Cardiac fibroblast (primary cell): ENCODE measurements around the gene SMURF1.

Experiments used
- DNase-seq, 2 donors: peaks; one replicate each; pipeline versions ENCODE4 v3.0.0 to v3.0.0-alpha.2; 2010; ENCODE audit warnings: low read depth in 2 of 2
- H3K4me3 ChIP-seq, 2 donors: replicated peaks in 1 of 2; 1 replicate in 1 of 2; 2 replicates in 1 of 2; pipeline ENCODE4 v1.5.1; 2011; ENCODE audit warnings: low read depth in 2 of 2, low read length in 2 of 2, mild to moderate bottlenecking in 2 of 2, moderate library complexity in 1 of 2
- TF ChIP-seq, protein P1 (sequence below): IDR thresholded peaks from one replicate; pipeline ENCODE4 v1.5.1; 2011; ENCODE audit warnings: low read depth, mild to moderate bottlenecking, low read length, inconsistent platforms

The SMURF1 gene

DNA sequence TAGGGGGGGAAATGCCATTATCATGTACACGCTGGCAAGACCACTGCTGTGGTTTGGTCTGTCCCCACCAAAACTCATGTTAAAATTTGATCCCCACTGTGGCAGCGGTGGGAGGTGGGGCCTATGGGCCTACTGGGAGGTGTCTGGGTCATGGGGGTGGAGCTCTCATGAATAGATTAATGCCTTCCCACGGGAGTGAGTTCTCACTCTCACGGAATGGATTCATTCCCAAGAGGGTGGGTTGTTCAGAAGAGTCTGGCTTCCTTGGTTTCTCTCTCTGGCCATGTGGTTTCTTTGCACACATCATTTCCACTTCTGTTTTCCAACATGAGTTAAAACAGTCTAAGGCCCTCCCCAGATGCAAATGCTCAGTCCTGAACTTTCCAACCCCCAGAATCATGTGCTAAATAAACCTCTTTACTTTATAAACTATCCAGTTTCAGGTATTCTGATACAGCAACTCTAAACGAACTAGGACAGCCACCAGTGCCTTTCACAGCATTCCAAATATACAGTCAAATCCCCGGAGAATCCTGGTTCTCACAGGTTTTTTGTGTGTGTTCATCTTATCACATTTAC, 44.3 kb downstream of the SMURF1 start:
- TF ChIP-seq, protein P1, sequence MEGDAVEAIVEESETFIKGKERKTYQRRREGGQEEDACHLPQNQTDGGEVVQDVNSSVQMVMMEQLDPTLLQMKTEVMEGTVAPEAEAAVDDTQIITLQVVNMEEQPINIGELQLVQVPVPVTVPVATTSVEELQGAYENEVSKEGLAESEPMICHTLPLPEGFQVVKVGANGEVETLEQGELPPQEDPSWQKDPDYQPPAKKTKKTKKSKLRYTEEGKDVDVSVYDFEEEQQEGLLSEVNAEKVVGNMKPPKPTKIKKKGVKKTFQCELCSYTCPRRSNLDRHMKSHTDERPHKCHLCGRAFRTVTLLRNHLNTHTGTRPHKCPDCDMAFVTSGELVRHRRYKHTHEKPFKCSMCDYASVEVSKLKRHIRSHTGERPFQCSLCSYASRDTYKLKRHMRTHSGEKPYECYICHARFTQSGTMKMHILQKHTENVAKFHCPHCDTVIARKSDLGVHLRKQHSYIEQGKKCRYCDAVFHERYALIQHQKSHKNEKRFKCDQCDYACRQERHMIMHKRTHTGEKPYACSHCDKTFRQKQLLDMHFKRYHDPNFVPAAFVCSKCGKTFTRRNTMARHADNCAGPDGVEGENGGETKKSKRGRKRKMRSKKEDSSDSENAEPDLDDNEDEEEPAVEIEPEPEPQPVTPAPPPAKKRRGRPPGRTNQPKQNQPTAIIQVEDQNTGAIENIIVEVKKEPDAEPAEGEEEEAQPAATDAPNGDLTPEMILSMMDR = no peak
- DNase-seq = peak; percentile 41 to 95
- no peak overlapping the region for H3K4me3 ChIP-seq

DNA sequence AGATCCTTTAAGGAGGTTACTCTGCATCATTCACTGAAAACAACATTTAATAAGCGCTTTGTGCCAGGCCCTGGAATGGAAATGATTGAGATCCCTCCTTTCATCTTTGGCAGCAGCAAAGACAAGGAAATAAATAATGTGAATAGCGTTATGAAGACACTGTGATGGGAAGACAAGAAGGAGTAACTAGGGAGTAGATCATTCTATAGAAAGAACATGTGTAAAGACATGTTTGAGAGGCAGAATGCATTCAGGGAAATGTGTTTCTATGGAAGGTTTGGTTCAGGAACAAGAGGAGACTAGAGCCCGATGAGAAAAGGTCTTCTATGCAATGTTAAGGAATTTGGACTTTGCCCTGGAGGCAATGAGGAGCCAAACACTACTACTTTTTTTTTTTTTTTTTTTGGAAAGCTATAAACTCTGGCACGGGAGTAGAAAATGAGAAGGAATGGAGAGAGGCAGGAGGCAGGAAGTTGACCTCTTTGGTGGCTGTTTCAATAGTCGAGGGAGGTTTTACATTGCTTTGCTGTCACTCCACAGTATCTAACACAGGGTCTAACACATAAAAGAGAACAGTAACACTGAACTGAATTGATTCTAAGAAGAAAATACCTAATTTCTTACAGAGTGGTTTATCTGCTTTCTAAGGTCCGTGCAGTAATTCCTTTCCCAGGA, 44.9 kb downstream of the SMURF1 start:
- no peak overlapping the region for H3K4me3 ChIP-seq
- TF ChIP-seq, protein P1 = no peak
- DNase-seq = peak; percentile 69 to 76

DNA sequence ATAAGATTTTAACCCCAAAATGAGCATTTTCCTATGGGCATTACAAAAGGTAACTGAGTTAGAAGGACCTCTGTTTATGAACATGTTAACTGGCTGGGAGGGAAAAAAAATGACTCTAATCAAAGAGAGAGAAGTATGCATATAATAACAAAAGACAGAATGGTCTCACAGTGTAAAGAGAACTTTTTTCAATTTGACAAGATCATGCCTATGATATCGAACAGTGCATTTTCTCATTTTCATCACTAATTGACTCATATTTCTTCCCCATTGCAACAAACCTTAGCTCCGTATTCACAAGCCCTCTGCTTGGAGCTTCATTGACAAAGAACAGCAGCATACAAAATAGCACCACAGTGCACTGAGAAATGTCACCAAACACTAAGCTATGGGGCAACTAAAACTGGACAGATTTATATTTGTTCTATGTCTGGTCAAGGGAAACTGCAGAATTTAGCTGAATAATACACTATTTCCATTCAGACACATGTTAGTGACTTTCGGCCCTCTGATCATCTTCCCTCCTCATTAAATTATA, 45.6 kb downstream of the SMURF1 start:
- TF ChIP-seq, protein P1 = no peak
- DNase-seq = no peak
- no peak overlapping the region for H3K4me3 ChIP-seq

DNA sequence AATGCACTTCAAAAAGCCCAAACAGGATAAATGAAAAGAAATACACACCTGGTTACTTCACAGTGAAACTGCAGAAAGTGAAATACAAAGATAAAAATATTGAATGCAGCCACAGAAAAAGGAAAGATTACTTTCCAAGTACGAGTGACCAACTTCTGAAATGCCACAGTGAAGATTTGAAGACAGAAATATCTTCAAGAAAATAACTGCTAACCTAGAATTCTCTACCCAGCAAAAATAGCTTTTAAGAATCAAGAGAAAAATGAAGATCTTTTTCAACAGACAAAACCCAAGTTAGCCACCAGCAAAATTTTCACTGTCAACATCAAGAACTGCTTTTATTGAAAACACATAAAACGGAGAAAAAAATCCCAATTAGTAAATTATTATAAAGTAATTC, 46.2 kb downstream of the SMURF1 start:
- TF ChIP-seq, protein P1 = no peak
- no peak overlapping the region for H3K4me3 ChIP-seq
- no peak for DNase-seq

DNA sequence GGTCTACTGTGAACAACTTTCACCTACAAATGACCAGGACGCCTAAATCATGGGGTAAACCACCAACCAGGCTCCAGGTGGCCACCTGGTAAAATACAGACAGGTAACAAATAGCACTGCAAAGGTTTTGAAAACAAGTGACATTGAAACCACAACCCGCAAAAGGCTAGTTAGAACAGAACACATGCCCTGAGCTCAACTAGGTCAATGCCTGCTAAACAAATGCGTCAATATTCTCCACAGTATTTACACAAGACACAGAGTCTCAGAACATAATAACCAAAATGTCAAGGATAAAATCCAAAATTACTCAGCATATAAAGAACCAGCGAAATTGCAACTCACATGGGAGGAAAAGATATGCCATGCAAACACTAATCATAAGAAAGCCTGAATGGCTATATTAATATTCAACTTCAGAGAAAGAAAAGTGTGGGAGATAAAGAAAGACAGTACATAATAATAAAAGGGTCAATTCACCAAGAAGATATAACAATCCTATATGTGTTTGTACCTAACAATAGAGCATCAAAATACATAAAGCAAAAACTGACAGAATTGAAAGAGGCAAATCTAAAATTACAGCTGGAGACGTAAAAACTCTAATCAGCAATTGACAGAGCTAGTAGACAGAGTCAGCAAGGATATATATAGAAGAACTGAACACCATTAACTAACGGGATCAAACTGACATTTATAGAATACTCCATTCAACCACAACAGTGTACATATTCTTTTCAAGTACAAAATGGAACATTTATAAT, 47.6 kb downstream of the SMURF1 start:
- DNase-seq = no peak
- TF ChIP-seq, protein P1 = no peak
- no peak overlapping the region for H3K4me3 ChIP-seq

DNA sequence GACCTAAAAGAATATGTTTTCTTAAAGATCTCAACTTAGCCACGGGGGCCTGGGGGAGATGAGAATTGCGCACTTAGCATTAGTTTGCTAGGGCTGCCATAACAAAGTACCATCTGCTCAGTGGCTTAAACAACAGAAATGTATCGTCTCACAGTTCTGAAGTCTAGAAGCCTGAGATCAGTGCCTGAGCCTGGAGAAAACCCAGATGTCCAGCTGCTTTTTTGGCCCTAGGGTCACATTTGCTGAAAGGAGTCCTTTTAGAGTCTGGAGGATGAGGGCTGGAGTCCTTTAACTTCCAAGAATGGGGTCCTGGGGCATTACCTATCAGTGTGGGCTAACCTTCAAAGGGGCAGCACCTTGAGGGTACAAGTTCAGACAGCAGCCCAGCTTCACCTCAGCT, 48.2 kb downstream of the SMURF1 start:
- H3K4me3 ChIP-seq = no peak overlapping the region
- no peak for DNase-seq
- TF ChIP-seq, protein P1 = no peak
